A673 (cell line): ENCODE measurements around the gene PROK2. TPM values are rescaled to one million over a fixed set of nuclear protein-coding genes. Genes with fewer than 3 reads are reported as not detected.
A peak's percentile ranks its signal among the peaks of the same experiment; 100 is the strongest.

Source experiments
- BruUV-seq: library from RNA; stranded (reverse); fragments of 400-500 nt; replicated peaks from 2 replicates; lab custom pipeline; 2021; lab: Mats Ljungman, UMichigan
- CTCF ChIA-PET: fragments of 300-600 bp; sonication (Branson Sonifier 250); formaldehyde crosslinking; loops from one replicate; lab custom pipeline; 2022; ENCODE audit warnings: antibody characterized with exemption; lab: Charles Lee
- POLR2A ChIA-PET: fragments of 300-600 bp; sonication (Branson Sonifier 250); formaldehyde crosslinking; loops from one replicate; lab custom pipeline; 2022; ENCODE audit warnings: antibody characterized with exemption; ENCODE audit not compliant: low non-redundant PET; lab: Charles Lee
- DNase-seq: peaks from one replicate; pipeline ENCODE4 v3.0.0-alpha.2; 2015; ENCODE audit warnings: low spot score
- H3K27ac ChIP-seq: fragments of 200-600 bp; sonication (generic); 2 replicates; pipeline ENCODE4 v1.5.1; 2016; ENCODE audit warnings: mixed run types, low read depth, mild to moderate bottlenecking, mixed read lengths, antibody characterized with exemption, low read length; ENCODE audit not compliant: poor library complexity, severe bottlenecking
- H3K27me3 ChIP-seq: fragments of 200-600 bp; sonication (generic); replicated peaks from 2 replicates; pipeline ENCODE4 v1.6.1; 2017; ENCODE audit warnings: mixed run types, low read depth, mild to moderate bottlenecking, mixed read lengths, antibody characterized with exemption, low read length; ENCODE audit not compliant: insufficient read depth, poor library complexity
- H3K36me3 ChIP-seq: fragments of 200-600 bp; sonication (generic); 2 replicates; pipeline ENCODE4 v1.6.1; 2016; ENCODE audit warnings: mixed run types, mild to moderate bottlenecking, mixed read lengths, antibody characterized with exemption, low read length; ENCODE audit not compliant: insufficient read depth, poor library complexity, severe bottlenecking
- H3K4me1 ChIP-seq: fragments of 200-600 bp; sonication (generic); 2 replicates; pipeline ENCODE4 v1.6.1; 2017; ENCODE audit warnings: mixed run types, mild to moderate bottlenecking, mixed read lengths, antibody characterized with exemption, low read length; ENCODE audit not compliant: insufficient read depth, poor library complexity, severe bottlenecking
- H3K4me3 ChIP-seq: fragments of 200-600 bp; sonication (generic); 2 replicates; pipeline ENCODE4 v1.5.1; 2016; ENCODE audit warnings: low read depth, mixed run types, mild to moderate bottlenecking, mixed read lengths, low read length; ENCODE audit not compliant: poor library complexity, severe bottlenecking
- H3K9me3 ChIP-seq: fragments of 200-600 bp; sonication (generic); 2 replicates; pipeline ENCODE4 v1.6.1; 2016; ENCODE audit warnings: mixed run types, low read depth, mild to moderate bottlenecking, mixed read lengths, antibody characterized with exemption, low read length; ENCODE audit not compliant: poor library complexity, severe bottlenecking
- CTCF ChIP-seq: fragments of 300-800, 200-600 bp; sonication (generic); conservative IDR thresholded peaks from 2 replicates; pipeline ENCODE4 v1.5.1; 2017; ENCODE audit warnings: low read depth, mild to moderate bottlenecking, antibody characterized with exemption, low read length, moderate library complexity, mixed read lengths
- EZH2 ChIP-seq: fragments of 200-600 bp; sonication (generic); IDR thresholded peaks from 2 replicates; pipeline ENCODE4 v1.6.1; 2017; ENCODE audit warnings: borderline replicate concordance, low read depth, mild to moderate bottlenecking, mixed read lengths, antibody characterized with exemption, low read length; ENCODE audit not compliant: poor library complexity, severe bottlenecking
- intact Hi-C: fragments of 100-400 bp; cut with micrococcal nuclease; formaldehyde crosslinking; loops from one replicate; pipeline ENCODE4 v1.10.0; 2022; ENCODE audit not compliant: unreplicated experiment
- total RNA-seq: library from RNA; stranded (reverse); gene quantifications from 2 replicates; pipeline ENCODE4 v1.2.3, GENCODE V29; 2021

Gene PROK2
- total RNA-seq, 1 experiment from 2014 or later, result 1.6 TPM

GRCh38 chr3:71758091-71758490, 26.9 kb downstream of the PROK2 start:
- intact Hi-C loops, result no loop called here
- Histone ChIP-seq H3K27ac (no peak overlapping the region), H3K4me3 (no peak overlapping the region), H3K36me3 (no peaks in the 10 kb centered on the region), H3K9me3 (no peaks in the 10 kb centered on the region), H3K27me3 (peaks cover under 1% of the 10 kb centered on the region), H3K4me1 (no peaks in the 10 kb centered on the region)
- no peak for DNase-seq
- ChIA-PET POLR2A (interaction anchor here (0.6 kb wide), 1 partner anchor 22 kb away, joined by 4 read pairs; no protein-coding TSS in a partner anchor), CTCF (no interaction called here)
- BruUV-seq, result no TSS peak
- TF ChIP-seq CTCF, result no peak
- no peak for TF ChIP-seq EZH2

GRCh38 chr3:71754610-71755253, 30.2 kb downstream of the PROK2 start:
- H3K9me3 ChIP-seq, result no peaks in the 10 kb centered on the region
- no peaks in the 10 kb centered on the region for H3K4me1 ChIP-seq
- H3K4me3 ChIP-seq, result peak overlapping the region; percentile 42
- POLR2A ChIA-PET, result no interaction called here
- no peak for TF ChIP-seq CTCF
- no peak for TF ChIP-seq EZH2
- H3K27ac ChIP-seq, result no peak overlapping the region
- peaks cover 4% of the 10 kb centered on the region for H3K27me3 ChIP-seq
- CTCF ChIA-PET, result no interaction called here
- H3K36me3 ChIP-seq, result no peaks in the 10 kb centered on the region
- intact Hi-C loops, result no loop called here
- BruUV-seq, result no TSS peak
- DNase-seq, result no peak

GRCh38 chr3:71753701-71754609, 31.0 kb downstream of the PROK2 start, which contains the start of gene GPR27:
GPR27 (plus strand) TSS chr3:71753855; CDS start chr3:71754050, 195 bp downstream.
- DNase-seq, result peak; percentile 11
- ChIA-PET CTCF (no interaction called here), POLR2A (no interaction called here)

More at GRCh38 chr3:71753701-71754609, 31.0 kb downstream of the PROK2 start, which contains the start of gene GPR27:
- Histone ChIP-seq H3K9me3 (no peaks in the 10 kb centered on the region), H3K4me3 (peak within 1 kb of the TSS; percentile 42), H3K27ac (no peak within 1 kb of the TSS), H3K36me3 (no peaks in the 10 kb centered on the region), H3K27me3 (peaks cover 4% of the 10 kb centered on the region), H3K4me1 (no peaks in the 10 kb centered on the region)
- intact Hi-C loops, result no loop called here
- TF ChIP-seq EZH2, result no peak
- no peak for TF ChIP-seq CTCF
- BruUV-seq, result no TSS peak
